GM12878 (cell line): ENCODE data around the gene APBA3.

Experiments
- CREM ChIP-seq: IDR thresholded peaks from 2 replicates; pipeline ENCODE4 v1.6.1; 2014; ENCODE audit warnings: antibody characterized with exemption, low read depth
- EZH2 ChIP-seq: IDR thresholded peaks from 2 replicates; pipeline ENCODE4 v1.6.1; 2012; ENCODE audit warnings: low read depth, mild to moderate bottlenecking, control low read depth, inconsistent platforms, low read length, borderline replicate concordance; ENCODE audit not compliant: control insufficient read depth
- NR2C2 ChIP-seq: IDR thresholded peaks from 2 replicates; pipeline ENCODE4 v1.6.1; 2011; ENCODE audit warnings: borderline replicate concordance, low read depth; ENCODE audit not compliant: control insufficient read depth, insufficient read length
- TAF1 ChIP-seq: IDR thresholded peaks from 2 replicates; pipeline ENCODE4 v1.6.1; 2011; ENCODE audit warnings: mild to moderate bottlenecking, low read depth, low read length, borderline replicate concordance
- TF ChIP-seq, protein P1 (sequence below): fragments of 450-650 bp; IDR thresholded peaks from 2 replicates; pipeline ENCODE4 v1.6.1; 2016; ENCODE audit warnings: mild to moderate bottlenecking
- TF ChIP-seq, protein P2 (sequence below): fragments of 450-650 bp; IDR thresholded peaks from 2 replicates; pipeline ENCODE4 v1.6.1; 2017; ENCODE audit warnings: mild to moderate bottlenecking

DNA sequence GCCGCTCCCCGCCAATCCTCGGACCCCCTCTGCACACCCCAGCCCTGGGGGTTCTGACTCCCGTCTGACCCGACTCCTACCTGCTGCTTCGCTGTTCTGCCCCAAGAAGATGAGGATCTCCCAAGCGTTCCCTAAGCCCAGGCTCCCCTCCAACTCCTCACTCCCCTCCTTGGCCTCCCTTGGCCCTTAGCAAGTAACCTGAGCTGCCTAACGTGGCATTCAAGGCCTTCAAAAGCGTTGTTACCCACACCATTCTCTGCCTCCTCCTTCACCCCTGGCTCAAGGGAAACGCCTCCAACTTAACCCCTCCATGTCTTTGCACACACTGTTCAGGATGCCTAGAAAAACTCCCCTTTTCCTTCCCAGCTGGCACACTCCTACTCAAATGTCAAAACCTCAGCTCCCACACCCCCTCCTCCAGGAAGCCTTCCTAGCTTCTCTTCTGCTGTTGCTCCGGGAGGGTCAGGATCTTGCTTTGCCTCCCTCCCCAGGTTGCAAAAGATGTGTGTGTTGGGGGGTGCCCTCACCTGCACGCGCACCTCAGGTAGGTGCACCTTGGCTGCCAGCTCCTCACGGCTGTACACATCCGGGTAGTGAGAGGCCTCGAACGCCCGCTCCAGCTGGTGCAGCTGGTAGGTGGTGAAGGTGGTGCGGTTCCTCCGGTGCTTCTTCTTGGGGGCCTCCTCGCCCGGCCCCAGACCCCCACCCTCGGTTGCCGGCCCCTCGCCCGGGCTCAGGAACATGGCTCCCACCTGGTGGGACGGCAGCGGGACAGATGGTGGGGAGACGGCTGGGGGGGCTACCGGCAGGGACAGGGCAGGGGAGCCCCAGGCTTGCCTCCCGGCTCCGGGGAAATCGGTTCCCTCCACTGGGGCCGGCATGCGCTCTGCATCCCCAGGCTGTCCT, 9.8 kb upstream of the APBA3 start:
- no peak for TF ChIP-seq EZH2
- TF ChIP-seq, protein P1, sequence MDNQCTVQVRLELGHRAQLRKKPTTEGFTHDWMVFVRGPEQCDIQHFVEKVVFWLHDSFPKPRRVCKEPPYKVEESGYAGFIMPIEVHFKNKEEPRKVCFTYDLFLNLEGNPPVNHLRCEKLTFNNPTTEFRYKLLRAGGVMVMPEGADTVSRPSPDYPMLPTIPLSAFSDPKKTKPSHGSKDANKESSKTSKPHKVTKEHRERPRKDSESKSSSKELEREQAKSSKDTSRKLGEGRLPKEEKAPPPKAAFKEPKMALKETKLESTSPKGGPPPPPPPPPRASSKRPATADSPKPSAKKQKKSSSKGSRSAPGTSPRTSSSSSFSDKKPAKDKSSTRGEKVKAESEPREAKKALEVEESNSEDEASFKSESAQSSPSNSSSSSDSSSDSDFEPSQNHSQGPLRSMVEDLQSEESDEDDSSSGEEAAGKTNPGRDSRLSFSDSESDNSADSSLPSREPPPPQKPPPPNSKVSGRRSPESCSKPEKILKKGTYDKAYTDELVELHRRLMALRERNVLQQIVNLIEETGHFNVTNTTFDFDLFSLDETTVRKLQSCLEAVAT = no peak
- TF ChIP-seq CREM = no peak
- no peak for TF ChIP-seq TAF1
- TF ChIP-seq, protein P2, sequence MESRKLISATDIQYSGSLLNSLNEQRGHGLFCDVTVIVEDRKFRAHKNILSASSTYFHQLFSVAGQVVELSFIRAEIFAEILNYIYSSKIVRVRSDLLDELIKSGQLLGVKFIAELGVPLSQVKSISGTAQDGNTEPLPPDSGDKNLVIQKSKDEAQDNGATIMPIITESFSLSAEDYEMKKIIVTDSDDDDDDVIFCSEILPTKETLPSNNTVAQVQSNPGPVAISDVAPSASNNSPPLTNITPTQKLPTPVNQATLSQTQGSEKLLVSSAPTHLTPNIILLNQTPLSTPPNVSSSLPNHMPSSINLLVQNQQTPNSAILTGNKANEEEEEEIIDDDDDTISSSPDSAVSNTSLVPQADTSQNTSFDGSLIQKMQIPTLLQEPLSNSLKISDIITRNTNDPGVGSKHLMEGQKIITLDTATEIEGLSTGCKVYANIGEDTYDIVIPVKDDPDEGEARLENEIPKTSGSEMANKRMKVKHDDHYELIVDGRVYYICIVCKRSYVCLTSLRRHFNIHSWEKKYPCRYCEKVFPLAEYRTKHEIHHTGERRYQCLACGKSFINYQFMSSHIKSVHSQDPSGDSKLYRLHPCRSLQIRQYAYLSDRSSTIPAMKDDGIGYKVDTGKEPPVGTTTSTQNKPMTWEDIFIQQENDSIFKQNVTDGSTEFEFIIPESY = no peak
- TF ChIP-seq NR2C2 = no peak
